HG03469 (cell line): ENCODE data around the gene ROCK2.

Experiments used
- ATAC-seq: cut with Tn5 transposase; IDR thresholded peaks from one replicate; pipeline ENCODE4 v1.9.1; 2021; ENCODE audit warnings: mild to moderate bottlenecking, moderate library complexity, moderate number of reproducible peaks; ENCODE audit not compliant: unreplicated experiment

Gene ROCK2

GRCh38 chr2:11368059-11368572 is 23.7 kb upstream of the ROCK2 start:
- no peak for ATAC-seq

DNA sequence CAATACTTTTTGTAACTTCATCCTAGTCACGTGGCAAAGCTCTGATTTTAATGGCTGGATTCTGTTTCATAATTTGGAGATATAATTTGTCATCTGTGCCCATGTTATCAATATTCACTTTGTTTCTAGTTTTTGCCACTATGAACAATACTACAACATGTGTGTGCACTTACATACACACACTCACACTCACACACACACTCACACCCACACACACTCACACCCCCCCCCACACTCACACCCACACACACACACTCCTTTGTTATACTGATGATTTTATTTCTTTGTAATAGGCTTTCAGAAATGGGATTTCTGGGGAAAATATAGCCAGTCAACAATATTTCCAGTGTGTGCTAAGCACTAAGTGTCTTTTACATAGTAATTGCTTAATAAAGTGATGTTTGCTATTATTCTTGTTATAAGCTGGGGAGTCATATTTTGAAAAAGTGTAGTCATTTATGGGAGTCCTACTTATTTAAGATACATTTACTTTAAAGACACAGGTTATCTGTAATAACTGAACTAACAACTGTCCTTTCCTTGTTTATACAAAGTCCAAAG is 22.8 kb upstream of the ROCK2 start:
- ATAC-seq, result no peak

- no peak for ATAC-seq
Measured at GRCh38 chr2:11366326-11366741, 21.9 kb upstream of the ROCK2 start.

GRCh38 chr2:11365096-11365879 is 20.9 kb upstream of the ROCK2 start:
- ATAC-seq, result no peak

GRCh38 chr2:11364565-11364887 is 20.1 kb upstream of the ROCK2 start:
- no peak for ATAC-seq

DNA sequence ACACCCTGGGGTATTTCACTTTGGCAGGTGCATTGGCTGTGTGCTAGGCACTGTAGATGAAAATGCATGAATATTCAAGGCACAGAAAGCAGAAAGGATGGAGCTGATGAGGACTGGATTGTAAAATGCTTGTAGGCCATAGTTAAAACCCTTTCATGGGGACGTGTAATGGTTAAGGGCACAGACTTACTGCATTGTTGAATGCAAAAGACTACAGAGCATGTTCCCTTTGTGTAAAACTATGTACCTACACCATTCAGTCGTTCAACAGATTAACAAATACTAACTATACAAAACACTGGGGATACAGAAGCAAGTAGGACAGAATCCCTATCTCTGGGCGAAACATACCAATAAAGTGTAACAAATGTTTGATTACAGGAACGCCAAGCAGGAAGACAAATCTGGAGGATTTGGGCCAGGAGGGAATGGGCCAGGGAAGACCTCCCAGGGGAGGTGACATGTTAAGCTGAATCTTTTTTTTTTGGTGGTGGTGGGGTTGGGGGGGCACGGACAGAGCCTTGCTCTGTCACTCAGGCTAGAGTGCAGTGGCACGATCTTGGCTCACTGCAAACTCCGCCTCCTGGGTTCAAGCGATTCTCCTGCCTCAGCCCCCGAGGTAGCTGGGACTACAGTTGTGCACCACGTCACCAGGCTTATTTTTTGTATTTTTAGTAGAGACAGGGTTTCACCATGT is 19.6 kb upstream of the ROCK2 start:
- no peak for ATAC-seq

- no peak for ATAC-seq
Measured at GRCh38 chr2:11359865-11360264, 15.4 kb upstream of the ROCK2 start.

DNA sequence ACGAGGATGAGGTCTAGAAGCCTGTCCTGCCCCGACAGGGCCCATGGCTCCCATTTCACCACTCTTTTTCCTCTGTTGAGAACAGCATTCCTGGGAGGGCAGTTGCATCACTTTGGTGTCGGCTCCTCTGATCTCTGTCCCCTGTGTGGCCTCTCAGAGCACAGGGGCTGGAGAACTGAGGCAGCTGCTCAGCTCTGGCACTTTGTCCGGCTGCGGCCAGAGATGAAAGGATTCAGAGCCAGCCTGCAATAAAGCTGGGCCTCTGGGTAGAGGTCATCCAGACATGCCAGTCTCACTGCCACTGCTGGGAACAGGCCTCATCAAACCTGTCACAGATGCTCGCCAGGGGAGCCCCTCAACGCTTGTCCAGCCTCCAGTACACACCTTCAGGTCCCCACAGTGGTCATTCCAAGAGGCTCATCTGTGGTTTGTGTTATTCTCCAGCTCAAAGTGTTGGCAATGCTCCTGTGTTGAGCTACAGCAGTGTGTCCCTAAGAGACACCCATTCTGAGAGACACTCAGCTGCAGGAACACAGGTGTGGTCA is 13.1 kb upstream of the ROCK2 start:
- ATAC-seq, result no peak

DNA sequence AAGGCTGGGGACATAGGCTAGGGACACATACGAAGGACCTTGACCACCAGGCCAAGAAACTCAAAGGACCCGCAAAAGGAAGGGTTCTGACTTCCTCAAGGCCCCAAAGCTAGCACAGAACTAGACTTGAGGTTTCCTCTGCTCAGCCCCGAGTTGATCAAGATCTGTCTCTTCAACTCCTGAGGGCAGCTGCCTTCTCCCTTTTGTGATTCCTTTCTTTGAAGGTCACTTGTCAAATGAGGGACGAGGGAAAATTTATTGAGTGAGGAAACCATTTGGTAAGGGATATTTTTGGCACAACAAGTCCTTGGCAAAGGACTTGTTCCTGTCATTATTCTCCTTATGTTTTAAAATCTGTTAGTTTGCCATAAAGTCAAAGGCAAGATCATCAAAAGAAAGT is 12.3 kb upstream of the ROCK2 start:
- ATAC-seq, result no peak

- no peak for ATAC-seq
Measured at GRCh38 chr2:11355194-11356053, 11.0 kb upstream of the ROCK2 start.

DNA sequence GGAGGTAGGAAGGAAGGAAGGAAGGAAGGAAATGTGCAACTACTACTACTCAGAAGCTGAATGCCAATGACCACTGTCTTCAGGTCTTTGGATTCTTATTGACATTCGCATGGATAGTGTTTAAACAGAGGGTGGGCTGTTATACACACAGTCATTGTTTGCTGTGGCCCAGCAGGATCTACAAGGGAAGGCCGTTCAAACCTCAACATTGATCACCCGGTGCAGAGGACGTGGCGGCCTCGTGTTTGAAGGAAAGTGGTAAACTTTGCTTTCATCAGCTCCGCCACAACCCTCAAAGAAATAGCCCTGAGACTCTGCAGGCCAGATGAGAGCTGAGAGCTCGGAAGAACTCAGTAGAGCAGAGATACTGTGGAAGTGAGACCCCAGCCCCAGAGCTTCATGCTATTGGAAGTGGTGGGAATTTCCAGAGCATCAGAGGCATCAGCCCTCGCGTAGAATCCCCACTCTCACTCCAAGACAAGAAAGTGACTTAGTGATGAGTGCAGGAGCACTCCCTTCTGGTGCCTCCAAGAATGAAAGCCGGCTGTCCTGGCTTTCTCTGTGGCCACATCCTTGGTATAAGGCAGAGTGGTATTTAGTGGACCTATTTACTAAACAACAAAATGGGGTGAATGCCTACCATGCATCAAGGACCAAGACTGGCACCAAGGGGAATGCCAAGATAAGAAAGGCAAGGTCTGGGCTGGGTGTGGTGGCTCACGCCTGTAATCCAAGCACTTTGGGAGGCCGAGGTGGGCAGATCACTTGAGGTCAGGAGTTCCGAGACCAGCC is 10.1 kb upstream of the ROCK2 start:
- ATAC-seq, result no peak

DNA sequence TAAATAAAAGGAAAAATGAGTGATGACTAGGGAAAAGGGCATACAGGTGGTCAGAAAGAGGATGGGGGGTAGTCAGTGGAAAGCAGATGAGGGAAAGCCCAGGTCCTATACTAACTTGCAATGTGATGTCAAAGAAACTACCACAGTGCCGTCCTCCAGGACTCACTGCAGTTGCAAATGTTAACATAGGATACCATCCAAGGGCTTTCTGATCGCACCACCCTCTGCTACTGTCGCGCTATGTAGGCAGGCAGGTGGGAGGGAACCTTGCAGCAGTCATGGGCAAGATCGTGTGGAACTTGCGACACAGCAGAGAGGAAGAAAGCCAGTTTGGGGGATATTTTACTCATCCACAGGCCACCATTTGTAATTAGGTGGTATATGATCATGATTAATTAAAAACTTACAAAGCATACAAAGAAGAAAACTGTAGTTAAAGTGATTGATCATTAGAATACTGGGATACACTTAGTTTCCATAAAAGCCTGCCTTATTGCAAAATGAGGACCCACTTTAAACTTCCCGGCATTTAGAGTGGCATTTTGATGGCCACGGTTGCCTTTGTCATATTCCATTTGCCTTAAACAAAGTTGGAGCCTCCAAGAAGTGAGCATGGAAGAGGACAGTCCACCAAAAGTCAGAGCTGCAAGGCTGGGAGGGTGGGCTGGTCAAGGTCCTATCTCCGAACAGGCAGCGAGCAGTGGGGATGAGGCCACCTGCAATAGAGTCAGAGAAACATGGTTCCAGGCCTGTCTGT is 8.5 kb upstream of the ROCK2 start:
- ATAC-seq, result no peak

DNA sequence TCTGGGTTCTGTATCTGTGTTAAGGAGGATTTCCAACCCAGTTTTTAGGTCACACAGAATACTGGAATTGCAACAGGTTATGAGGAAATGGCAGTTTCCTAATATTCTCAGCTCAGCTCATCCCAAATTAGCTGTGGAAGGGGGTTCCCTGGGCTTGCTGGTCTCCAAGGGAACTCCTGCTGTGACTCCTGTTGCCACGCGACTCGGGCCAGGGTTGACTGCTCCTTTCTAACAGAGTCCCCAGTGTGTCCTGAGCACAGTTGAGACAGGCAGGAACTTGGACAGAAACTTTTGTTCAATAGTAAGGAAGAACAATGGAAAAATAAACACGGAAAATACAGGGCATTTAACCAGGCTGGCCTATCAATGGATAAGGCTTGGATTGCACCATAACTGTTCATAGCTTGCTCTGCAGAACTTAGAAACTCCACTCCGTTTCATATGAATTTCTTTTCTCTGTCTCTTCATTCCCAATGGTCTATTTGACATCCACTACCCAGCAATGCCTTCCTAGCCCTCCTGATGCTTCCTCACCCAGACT is 3.8 kb upstream of the ROCK2 start:
- ATAC-seq, result no peak

- ATAC-seq, result no peak
Measured at GRCh38 chr2:11347403-11347959, 3.0 kb upstream of the ROCK2 start.

DNA sequence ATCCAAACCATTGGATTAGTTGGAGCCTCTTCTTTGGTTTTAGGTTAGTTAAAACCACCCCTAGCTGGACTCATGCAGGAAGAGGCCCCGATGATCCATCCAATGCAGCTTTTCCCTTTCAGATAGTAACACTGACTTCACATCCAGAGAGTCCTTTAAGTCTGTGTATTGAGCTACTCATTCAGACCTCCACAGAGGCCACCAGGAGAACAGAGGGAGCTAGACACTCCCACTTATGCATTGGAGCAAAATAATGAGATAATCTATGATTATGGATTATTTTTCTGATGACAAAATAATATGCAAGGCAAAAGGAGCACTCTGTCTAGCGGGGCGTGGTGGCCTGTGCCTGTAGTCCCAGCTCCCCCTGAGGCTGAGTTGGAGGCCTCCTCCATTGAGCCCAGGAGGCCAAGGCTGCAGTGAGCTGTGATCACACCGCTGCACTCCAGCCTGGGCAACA is 1.6 kb upstream of the ROCK2 start:
- ATAC-seq, result no peak

DNA sequence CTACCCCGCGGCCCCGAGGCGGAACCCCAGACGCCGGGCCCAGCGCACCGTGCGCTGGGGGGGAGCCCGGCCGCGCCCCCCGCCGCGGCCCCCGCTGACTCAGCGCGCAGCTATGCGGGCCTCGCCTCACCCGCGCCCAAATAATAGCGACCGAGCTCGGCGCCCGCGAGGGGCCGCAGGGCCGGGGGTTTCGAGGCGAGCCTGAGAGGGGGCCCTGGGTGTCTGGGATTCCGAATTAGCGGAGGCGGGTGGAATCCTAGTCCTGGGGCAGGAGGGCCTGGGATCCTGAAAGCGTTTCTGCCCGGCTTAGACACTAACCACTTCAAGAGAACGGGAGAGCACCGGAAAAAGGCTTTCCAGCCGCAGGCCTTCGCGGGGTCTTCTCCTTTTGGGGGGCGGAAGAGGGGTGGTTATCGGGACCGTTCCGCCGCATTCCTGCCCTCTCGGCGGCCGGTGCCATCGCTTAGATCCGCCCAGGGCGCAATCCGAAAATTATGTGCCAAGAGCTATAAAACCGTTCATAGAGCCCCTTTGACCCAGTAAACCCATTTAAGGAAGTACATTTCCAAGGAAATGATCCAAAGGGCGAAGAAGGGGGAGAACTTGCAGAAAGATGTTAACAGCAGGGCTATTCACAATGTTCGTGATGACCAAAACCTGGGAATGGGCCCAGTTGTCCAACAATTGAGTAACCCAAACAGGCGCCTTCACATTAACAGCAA is 681 bp upstream of the ROCK2 start:
- no peak for ATAC-seq

- peak; percentile 16 for ATAC-seq
Measured at GRCh38 chr2:11343650-11344341, 640 bp downstream of the ROCK2 start.

DNA sequence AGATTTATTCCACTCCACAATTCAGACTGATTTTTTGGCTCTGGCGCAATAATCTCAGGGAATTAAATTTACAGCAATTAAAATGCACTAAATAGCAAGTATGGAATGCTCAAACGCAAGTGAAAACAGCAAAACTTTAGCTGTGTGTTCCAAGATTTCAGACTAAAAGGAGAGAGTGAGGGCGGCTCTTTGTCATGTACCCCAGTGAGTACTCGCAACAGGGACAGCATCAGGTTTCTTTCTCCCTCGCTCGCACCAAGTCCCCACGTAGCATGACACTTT is 1.1 kb downstream of the ROCK2 start:
- ATAC-seq, result no peak
